ENCODE data around the gene CEBPE.

The CEBPE gene

GRCh38 chr14:23101213-23101970, 17.7 kb downstream of the CEBPE start:
- DNase-seq: no peak

GRCh38 chr14:23099212-23099861, 19.7 kb downstream of the CEBPE start:
- DNase-seq: no peak

- DNase-seq: no peak
Measured at GRCh38 chr14:23097786-23098185, 21.3 kb downstream of the CEBPE start.

- DNase-seq: peak; percentile 98
Measured at GRCh38 chr14:23095196-23096108, 23.6 kb downstream of the CEBPE start, which contains the start of gene C14orf119. TSS of gene C14orf119 (plus strand) at chr14:23095505. CDS start at chr14:23097659, 2,154 bp downstream.

GRCh38 chr14:23094666-23095195, 24.3 kb downstream of the CEBPE start, which contains the start of gene ACIN1:
TSS of gene ACIN1 (minus strand) at chr14:23095136. CDS start at chr14:23095112, 24 bp downstream.
- DNase-seq: peak; percentile 82

GRCh38 chr14:23093991-23094665, 24.9 kb downstream of the CEBPE start:
- no peak for DNase-seq

GRCh38 chr14:23093526-23093925, 25.5 kb downstream of the CEBPE start:
- DNase-seq: no peak

- no peak for DNase-seq
Measured at GRCh38 chr14:23093104-23093503, 26.0 kb downstream of the CEBPE start.

- no peak for DNase-seq
Measured at GRCh38 chr14:23091294-23092225, 27.5 kb downstream of the CEBPE start.

GRCh38 chr14:23090254-23090636, 28.8 kb downstream of the CEBPE start:
- DNase-seq: no peak

GRCh38 chr14:23089498-23090253, 29.4 kb downstream of the CEBPE start:
- DNase-seq: no peak

GRCh38 chr14:23086565-23086964, 32.5 kb downstream of the CEBPE start:
- no peak for DNase-seq

GRCh38 chr14:23085458-23085857, 33.6 kb downstream of the CEBPE start:
- no peak for DNase-seq

GRCh38 chr14:23080474-23080873, 38.6 kb downstream of the CEBPE start:
- DNase-seq: no peak

GRCh38 chr14:23079716-23080115, 39.3 kb downstream of the CEBPE start:
- peak; percentile 28 for DNase-seq

- peak; percentile 98 for DNase-seq
Measured at GRCh38 chr14:23078692-23079116, 40.4 kb downstream of the CEBPE start.

- no peak for DNase-seq
Measured at GRCh38 chr14:23077962-23078361, 41.1 kb downstream of the CEBPE start.

GRCh38 chr14:23076785-23077408, 42.2 kb downstream of the CEBPE start:
- DNase-seq: no peak

GRCh38 chr14:23074906-23075305, 44.1 kb downstream of the CEBPE start:
- DNase-seq: no peak

Measured in HCEC 1CT (cell line).